Activated CD4-positive, alpha-beta T cell treated with anti-CD3 and anti-CD28 coated beads, Interleukin-2, amount 10 ng/mL, durations not matched to agents 7 days and 5 days (primary cell): Measurements from ENCODE around the gene SGSH. TPM values are rescaled to one million over a fixed set of nuclear protein-coding genes. Genes with fewer than 3 reads are reported as not detected.
"Not testable (repeated sequence)": the region's sequence is repeated elsewhere in the genome, so short reads cannot be mapped to it uniquely, and the experiment has no call there.

Experiments used
- CTCF ChIA-PET: fragments of 350-600 bp; sonication (Branson Sonifier 250); formaldehyde crosslinking; loops from one replicate; lab custom pipeline; 2021; ENCODE audit warnings: antibody characterized with exemption; lab: Charles Lee
- POLR2A ChIA-PET: fragments of 350-600 bp; sonication (Branson Sonifier 250); formaldehyde crosslinking; loops from one replicate; lab custom pipeline; 2021; ENCODE audit warnings: antibody characterized with exemption; lab: Charles Lee
- DNase-seq: peaks from one replicate; pipeline ENCODE4 v3.0.0-alpha.2; 2020
- H3K27ac Mint-ChIP-seq: one replicate; pipeline ENCODE4 v1.8.0; 2021; ENCODE audit warnings: mild to moderate bottlenecking, moderate library complexity, mixed read lengths
- H3K27me3 Mint-ChIP-seq: one replicate; pipeline ENCODE4 v1.8.0; 2021; ENCODE audit warnings: mixed read lengths
- H3K36me3 Mint-ChIP-seq: one replicate; pipeline ENCODE4 v1.8.0; 2021; ENCODE audit warnings: low read depth, mixed read lengths
- H3K4me1 Mint-ChIP-seq: one replicate; pipeline ENCODE4 v1.8.0; 2021; ENCODE audit warnings: mixed read lengths
- H3K4me3 Mint-ChIP-seq: one replicate; pipeline ENCODE4 v1.8.0; 2021; ENCODE audit warnings: mild to moderate bottlenecking, moderate library complexity, mixed read lengths
- H3K9me3 Mint-ChIP-seq: one replicate; pipeline ENCODE4 v1.8.0; 2021; ENCODE audit warnings: mixed read lengths
- total RNA-seq, 2 experiments: library from RNA; stranded (reverse); gene quantifications; one replicate each; pipeline ENCODE4 v1.2.3, GENCODE V29; 2021

Gene SGSH
- total RNA-seq, 2 experiments from 2014 or later, result 31.5 to 34.3 TPM

GRCh38 chr17:80248894-80249710 lies 29.0 kb upstream of the SGSH start:
- ChIA-PET CTCF (interaction anchor here (0.8 kb wide), 1 partner anchor 53 kb away, joined by 3 read pairs; no protein-coding TSS in a partner anchor), POLR2A (no interaction called here)
- Mint-ChIP-seq H3K4me3 (no peak overlapping the region), H3K4me1 (peaks cover 22% of the 10 kb centered on the region), H3K9me3 (no peaks in the 10 kb centered on the region), H3K27me3 (no peaks in the 10 kb centered on the region), H3K27ac (peak overlapping the region; percentile 31), H3K36me3 (no peaks in the 10 kb centered on the region)
- DNase-seq, result no peak

- ChIA-PET CTCF (interaction anchor here (0.5 to 0.8 kb wide), 3 partner anchors 11 to 52 kb away, joined by 3 to 4 read pairs (median 3); no protein-coding TSS in a partner anchor), POLR2A (no interaction called here)
- no peak for DNase-seq
- no peak overlapping the region for H3K4me3 Mint-ChIP-seq
- peaks cover 13% of the 10 kb centered on the region for H3K4me1 Mint-ChIP-seq
- no peaks in the 10 kb centered on the region for H3K36me3 Mint-ChIP-seq
- H3K27me3 Mint-ChIP-seq, result no peaks in the 10 kb centered on the region
- peak overlapping the region; percentile 31 for H3K27ac Mint-ChIP-seq
- no peaks in the 10 kb centered on the region for H3K9me3 Mint-ChIP-seq
Measured at GRCh38 chr17:80248001-80248893, 28.1 kb upstream of the SGSH start.

- DNase-seq, result no peak
- H3K27ac Mint-ChIP-seq, result no peak overlapping the region
- no peak overlapping the region for H3K4me3 Mint-ChIP-seq
- ChIA-PET POLR2A (no interaction called here), CTCF (interaction anchor here (0.5 to 0.7 kb wide), 2 partner anchors 10 to 47 kb away, joined by 3 to 4 read pairs; no protein-coding TSS in a partner anchor)
- H3K9me3 Mint-ChIP-seq, result no peaks in the 10 kb centered on the region
- H3K36me3 Mint-ChIP-seq, result no peaks in the 10 kb centered on the region
- H3K27me3 Mint-ChIP-seq, result no peaks in the 10 kb centered on the region
- H3K4me1 Mint-ChIP-seq, result peaks cover 6% of the 10 kb centered on the region
Measured at GRCh38 chr17:80247561-80247960, 27.4 kb upstream of the SGSH start.

GRCh38 chr17:80246726-80247125 lies 26.6 kb upstream of the SGSH start:
- Mint-ChIP-seq H3K27ac (no peak overlapping the region), H3K9me3 (no peaks in the 10 kb centered on the region), H3K4me1 (peaks cover under 1% of the 10 kb centered on the region), H3K36me3 (no peaks in the 10 kb centered on the region), H3K4me3 (no peak overlapping the region), H3K27me3 (no peaks in the 10 kb centered on the region)
- no peak for DNase-seq
- CTCF ChIA-PET, result interaction anchor here (0.7 kb wide), 1 partner anchor 312 kb away, joined by 3 read pairs; no protein-coding TSS in a partner anchor
- POLR2A ChIA-PET, result no interaction called here

GRCh38 chr17:80246266-80246681 lies 26.1 kb upstream of the SGSH start:
- Mint-ChIP-seq H3K36me3 (no peaks in the 10 kb centered on the region), H3K27ac (no peak overlapping the region), H3K9me3 (no peaks in the 10 kb centered on the region), H3K4me3 (no peak overlapping the region), H3K27me3 (no peaks in the 10 kb centered on the region), H3K4me1 (no peaks in the 10 kb centered on the region)
- no peak for DNase-seq
- ChIA-PET POLR2A (no interaction called here), CTCF (interaction anchor here (0.7 kb wide), 1 partner anchor 312 kb away, joined by 3 read pairs; no protein-coding TSS in a partner anchor)

- Mint-ChIP-seq H3K27me3 (no peaks in the 10 kb centered on the region), H3K4me1 (no peaks in the 10 kb centered on the region), H3K27ac (no peak overlapping the region), H3K36me3 (no peaks in the 10 kb centered on the region), H3K4me3 (no peak overlapping the region), H3K9me3 (no peaks in the 10 kb centered on the region)
- POLR2A ChIA-PET, result no interaction called here
- CTCF ChIA-PET, result interaction anchor here (0.6 kb wide), 1 partner anchor 106 kb away, joined by 4 read pairs; no protein-coding TSS in a partner anchor
- DNase-seq, result no peak
Measured at GRCh38 chr17:80245566-80246265, 25.6 kb upstream of the SGSH start.

- POLR2A ChIA-PET, result no interaction called here
- Mint-ChIP-seq H3K36me3 (no peaks in the 10 kb centered on the region), H3K27ac (no peak overlapping the region), H3K27me3 (no peaks in the 10 kb centered on the region), H3K4me1 (no peaks in the 10 kb centered on the region), H3K4me3 (no peak overlapping the region), H3K9me3 (no peaks in the 10 kb centered on the region)
- CTCF ChIA-PET, result interaction anchor here (0.6 kb wide), 2 partner anchors 105 to 154 kb away, joined by 3 to 4 read pairs; no protein-coding TSS in a partner anchor
- no peak for DNase-seq
Measured at GRCh38 chr17:80244871-80245509, 24.9 kb upstream of the SGSH start.

- DNase-seq, H3K27me3 Mint-ChIP-seq, H3K9me3 Mint-ChIP-seq, H3K4me3 Mint-ChIP-seq, H3K36me3 Mint-ChIP-seq, H3K4me1 Mint-ChIP-seq, POLR2A ChIA-PET: not testable (repeated sequence)
- CTCF ChIA-PET, result interaction anchor here (0.6 kb wide), 1 partner anchor 155 kb away, joined by 3 read pairs; no protein-coding TSS in a partner anchor
- peak overlapping the region; percentile 31 for H3K27ac Mint-ChIP-seq
Measured at GRCh38 chr17:80244448-80244847, 24.3 kb upstream of the SGSH start.

GRCh38 chr17:80243526-80244433 lies 23.6 kb upstream of the SGSH start:
- no peaks in the 10 kb centered on the region for H3K9me3 Mint-ChIP-seq
- no peaks in the 10 kb centered on the region for H3K36me3 Mint-ChIP-seq
- POLR2A ChIA-PET, result no interaction called here
- H3K4me1 Mint-ChIP-seq, result no peaks in the 10 kb centered on the region
- CTCF ChIA-PET, result interaction anchor here (0.6 to 1.7 kb wide), 3 partner anchors 17 to 155 kb away, joined by 3 to 4 read pairs (median 3); no protein-coding TSS in a partner anchor
- DNase-seq, result no peak
- peak overlapping the region; percentile 31 for H3K27ac Mint-ChIP-seq
- H3K4me3 Mint-ChIP-seq, result no peak overlapping the region
- no peaks in the 10 kb centered on the region for H3K27me3 Mint-ChIP-seq

GRCh38 chr17:80242505-80242904 lies 22.4 kb upstream of the SGSH start:
- ChIA-PET CTCF (interaction anchor here (1.4 to 1.7 kb wide), 2 partner anchors 16 to 27 kb away, joined by 3 to 4 read pairs; no protein-coding TSS in a partner anchor), POLR2A (no interaction called here)
- H3K4me1 Mint-ChIP-seq, result no peaks in the 10 kb centered on the region
- H3K4me3 Mint-ChIP-seq, result no peak overlapping the region
- no peaks in the 10 kb centered on the region for H3K27me3 Mint-ChIP-seq
- H3K36me3 Mint-ChIP-seq, result no peaks in the 10 kb centered on the region
- H3K9me3 Mint-ChIP-seq, result no peaks in the 10 kb centered on the region
- no peak for DNase-seq
- H3K27ac Mint-ChIP-seq, result no peak overlapping the region

GRCh38 chr17:80237386-80237785 lies 17.3 kb upstream of the SGSH start:
- Mint-ChIP-seq H3K9me3 (peaks cover 11% of the 10 kb centered on the region), H3K36me3 (peaks cover 15% of the 10 kb centered on the region), H3K27ac (no peak overlapping the region), H3K4me1 (no peaks in the 10 kb centered on the region), H3K27me3 (no peaks in the 10 kb centered on the region), H3K4me3 (no peak overlapping the region)
- DNase-seq, result no peak
- ChIA-PET POLR2A (no interaction called here), CTCF (interaction anchor here (1.1 to 1.2 kb wide), 2 partner anchors 10 kb away, joined by 3 read pairs; no protein-coding TSS in a partner anchor)
